WTC11 (cell line): ENCODE data around the gene NFATC2.

Source experiments
- ATF2 ChIP-seq: sonication (generic); formaldehyde crosslinking; IDR thresholded peaks from 2 replicates; pipeline ENCODE4 v1.8.1; 2022; ENCODE audit warnings: low read depth, missing genetic modification reagents, borderline replicate concordance
- CTCF ChIP-seq: fragments of 200-600 bp; IDR thresholded peaks from 2 replicates; pipeline ENCODE4 v1.8.0; 2022; ENCODE audit warnings: antibody characterized with exemption
- E2F4 ChIP-seq: sonication (generic); formaldehyde crosslinking; IDR thresholded peaks from 2 replicates; pipeline ENCODE4 v1.8.1; 2022; ENCODE audit warnings: low read depth, mild to moderate bottlenecking, moderate library complexity, missing genetic modification reagents, borderline replicate concordance
- ELF4 ChIP-seq: sonication (generic); formaldehyde crosslinking; IDR thresholded peaks from 2 replicates; pipeline ENCODE4 v1.8.1; 2022; ENCODE audit warnings: low read depth, mild to moderate bottlenecking, moderate library complexity, missing genetic modification reagents
- JUN ChIP-seq: sonication (generic); formaldehyde crosslinking; IDR thresholded peaks from 2 replicates; pipeline ENCODE4 v1.8.0; 2023; ENCODE audit warnings: mild to moderate bottlenecking, missing genetic modification reagents
- NR1H2 ChIP-seq: sonication (generic); formaldehyde crosslinking; IDR thresholded peaks from 2 replicates; pipeline ENCODE4 v1.9.0; 2021; ENCODE audit warnings: mild to moderate bottlenecking, moderate library complexity, missing genetic modification reagents
- PRDM15 ChIP-seq: sonication (generic); formaldehyde crosslinking; IDR thresholded peaks from 2 replicates; pipeline ENCODE4 v1.8.0; 2022; ENCODE audit warnings: missing genetic modification reagents
- TCF7 ChIP-seq: sonication (generic); formaldehyde crosslinking; IDR thresholded peaks from 2 replicates; pipeline ENCODE4 v1.8.0; 2022; ENCODE audit warnings: mild to moderate bottlenecking, low read depth, missing genetic modification reagents, moderate library complexity
- ZNF138 ChIP-seq: sonication (generic); formaldehyde crosslinking; conservative IDR thresholded peaks from 2 replicates; pipeline ENCODE4 v1.8.1; 2022; ENCODE audit warnings: mild to moderate bottlenecking, moderate library complexity, missing genetic modification reagents
- ZNF232 ChIP-seq: sonication (generic); formaldehyde crosslinking; IDR thresholded peaks from 2 replicates; pipeline ENCODE4 v1.8.0; 2022; ENCODE audit warnings: mild to moderate bottlenecking, missing genetic modification reagents
- ZNF281 ChIP-seq: sonication (generic); formaldehyde crosslinking; IDR thresholded peaks from 2 replicates; pipeline ENCODE4 v1.8.0; 2023; ENCODE audit warnings: mild to moderate bottlenecking, missing genetic modification reagents
- ZNF532 ChIP-seq: fragments of 250-450 bp; sonication (Bioruptor Pico); IDR thresholded peaks from 2 replicates; pipeline ENCODE4 v1.9.0; 2021; ENCODE audit warnings: mild to moderate bottlenecking, borderline replicate concordance

GRCh38 chr20:51429144-51429482, 113.4 kb downstream of the NFATC2 start:
- TF ChIP-seq CTCF (no peak), ELF4 (CRISPR knock-in tag) (no peak), TCF7 (CRISPR knock-in tag) (no peak), JUN (CRISPR knock-in tag) (no peak), NR1H2 (CRISPR knock-in tag) (no peak), ZNF281 (no peak), ZNF532 (no peak), PRDM15 (no peak), ZNF138 (no peak), ZNF232 (CRISPR knock-in tag) (no peak), E2F4 (CRISPR knock-in tag) (no peak), ATF2 (no peak)
